Stimulated activated CD4-positive, alpha-beta T cell treated with anti-CD3 and anti-CD28 coated beads, Interleukin-12 subunit alpha, Interleukin-12 subunit beta, amount 100 ng/mL, for 48 hours (primary cell): ENCODE data around the gene MTMR11.

Experiments
- DNase-seq, 3 donors: peaks; one replicate each; pipeline ENCODE4 v3.0.0-alpha.2; 2020; ENCODE audit warnings: low read depth in 2 of 3, low spot score in 1 of 3

MTMR11 gene

DNA sequence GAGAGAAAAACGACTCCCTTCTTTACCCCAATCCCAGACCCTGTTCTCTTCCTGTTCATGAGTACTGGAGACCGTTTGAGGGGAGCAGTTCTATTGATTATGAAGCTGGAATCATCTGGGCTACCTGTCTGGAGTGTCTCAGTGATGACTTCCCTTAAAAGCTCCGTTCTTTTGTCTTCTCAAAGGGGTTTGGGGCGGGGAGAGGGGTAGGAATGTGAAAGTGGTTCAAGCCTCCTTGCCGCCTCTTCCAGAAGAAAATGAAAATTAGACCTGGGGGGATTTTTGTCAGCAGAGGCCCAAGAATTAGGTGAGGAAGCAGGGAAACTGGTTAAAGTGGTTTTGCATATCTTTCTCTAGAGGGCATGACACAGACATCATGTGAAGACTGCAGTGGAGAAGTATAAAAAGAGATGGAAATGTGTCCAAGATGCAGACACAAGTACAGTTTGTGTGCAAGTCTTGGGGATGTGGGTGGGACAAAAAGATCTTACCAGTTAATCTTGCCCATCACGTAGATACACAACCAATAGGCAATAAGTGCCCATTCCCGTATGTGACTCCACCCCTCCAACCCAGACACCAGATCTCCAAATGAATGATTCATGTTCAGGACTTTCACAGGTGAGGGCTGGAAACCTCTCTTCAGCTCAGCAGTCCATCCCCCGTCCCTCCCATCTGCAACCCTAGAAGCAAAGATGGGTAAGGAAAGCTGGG lies 470 bp upstream of the MTMR11 start:
- DNase-seq, result no peak

- no peak for DNase-seq
Measured at GRCh38 chr1:149934356-149934755, 2.3 kb downstream of the MTMR11 start.

- no peak for DNase-seq
Measured at GRCh38 chr1:149933208-149933607, 3.5 kb downstream of the MTMR11 start.

DNA sequence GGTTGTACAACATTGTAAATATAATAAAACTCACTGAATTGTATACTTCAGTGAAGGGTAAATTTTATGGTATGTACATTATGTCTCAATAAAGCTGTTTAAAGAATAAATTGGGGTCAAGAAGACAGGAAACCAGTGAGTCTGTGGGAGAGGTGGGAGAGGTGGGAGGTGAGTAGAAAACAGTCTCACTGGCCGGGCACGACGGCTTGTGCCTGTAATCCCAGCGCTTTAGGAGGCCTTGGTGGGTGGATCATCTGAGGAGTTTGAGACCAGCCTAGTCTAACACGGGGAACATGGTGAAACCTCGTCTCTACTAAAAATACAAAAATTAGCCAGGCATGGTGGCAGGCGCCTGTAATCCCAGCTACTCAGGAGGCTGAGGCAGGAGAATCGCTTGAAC lies 4.2 kb downstream of the MTMR11 start:
- no peak for DNase-seq

DNA sequence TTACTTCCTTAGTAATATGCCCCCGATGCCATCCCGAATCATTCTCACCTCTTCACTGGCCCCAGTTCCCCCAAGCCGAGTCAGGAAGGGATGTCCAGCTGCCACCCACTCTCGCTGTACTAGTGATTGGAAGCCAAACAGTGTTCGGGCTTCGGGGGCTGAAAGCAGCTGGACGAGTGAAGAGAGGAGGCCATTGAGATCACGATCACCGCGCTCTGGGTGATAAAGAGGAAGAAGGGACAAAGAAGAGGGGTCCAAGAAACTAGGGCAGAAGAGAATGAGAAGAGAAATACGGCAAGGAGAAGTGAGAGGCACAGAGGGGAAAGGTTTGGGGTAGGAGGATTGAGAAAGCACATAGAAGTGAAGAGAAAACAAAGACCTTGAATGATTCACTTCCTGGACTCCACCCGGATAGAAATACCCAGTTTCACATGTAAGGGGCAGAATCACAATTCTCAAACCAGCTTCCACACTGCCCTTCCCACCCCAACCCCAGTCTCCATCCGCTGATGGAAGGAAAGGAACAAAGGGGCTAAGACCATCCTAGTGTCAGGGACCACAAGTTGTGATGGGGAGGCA lies 5.4 kb downstream of the MTMR11 start:
- DNase-seq, result no peak

GRCh38 chr1:149929856-149930255 lies 6.8 kb downstream of the MTMR11 start:
- no peak for DNase-seq

GRCh38 chr1:149928401-149928724 lies 8.3 kb downstream of the MTMR11 start:
- DNase-seq, result no peak

DNA sequence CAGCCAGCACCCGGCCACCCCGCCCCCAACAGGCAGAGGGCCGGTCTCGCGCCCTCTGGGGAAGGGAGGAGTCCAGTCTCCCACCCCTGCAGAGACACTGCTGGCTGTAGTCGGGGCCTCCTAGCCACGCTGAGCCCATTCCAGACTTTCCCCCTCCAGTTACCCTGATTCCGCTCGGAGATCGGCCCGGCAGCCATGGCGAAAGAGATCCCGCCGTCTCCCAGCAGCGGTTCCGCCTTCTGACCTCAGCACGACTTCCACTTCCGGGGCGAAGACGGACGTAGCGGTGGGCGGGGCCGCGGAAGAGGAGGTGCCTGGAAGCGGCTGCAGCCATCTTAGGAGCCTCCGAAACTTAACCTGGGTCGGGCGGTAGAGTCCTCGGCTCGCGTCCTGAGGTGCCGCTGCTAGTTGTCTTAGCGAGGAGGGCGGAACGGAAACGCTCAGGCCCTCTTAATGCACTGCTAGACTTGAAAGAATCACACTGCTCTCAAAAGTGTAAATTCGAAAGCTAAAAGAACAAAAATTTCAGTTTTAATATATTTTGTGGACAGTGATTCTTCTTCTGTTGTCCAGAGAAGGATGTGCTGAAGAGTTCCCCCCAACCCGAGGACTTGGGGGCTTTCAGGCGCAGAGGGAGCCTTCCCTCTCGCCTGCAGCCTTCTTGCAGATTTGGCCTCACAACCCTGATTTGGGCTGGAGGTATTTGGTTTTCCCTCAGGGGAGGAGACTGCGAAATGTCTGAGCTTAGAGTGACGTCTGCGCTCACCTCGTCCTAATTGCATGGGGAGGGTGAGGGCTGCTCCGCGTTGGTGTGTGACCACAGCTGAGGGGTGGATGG lies 8.9 kb downstream of the MTMR11 start, which contains the start of gene SF3B4:
Gene SF3B4 (minus strand): TSS at position 241 of the 838 bp plus-strand sequence. CDS start 44 bp downstream, at position 197.
- peak; percentile 89 to 94 (median 92) for DNase-seq

DNA sequence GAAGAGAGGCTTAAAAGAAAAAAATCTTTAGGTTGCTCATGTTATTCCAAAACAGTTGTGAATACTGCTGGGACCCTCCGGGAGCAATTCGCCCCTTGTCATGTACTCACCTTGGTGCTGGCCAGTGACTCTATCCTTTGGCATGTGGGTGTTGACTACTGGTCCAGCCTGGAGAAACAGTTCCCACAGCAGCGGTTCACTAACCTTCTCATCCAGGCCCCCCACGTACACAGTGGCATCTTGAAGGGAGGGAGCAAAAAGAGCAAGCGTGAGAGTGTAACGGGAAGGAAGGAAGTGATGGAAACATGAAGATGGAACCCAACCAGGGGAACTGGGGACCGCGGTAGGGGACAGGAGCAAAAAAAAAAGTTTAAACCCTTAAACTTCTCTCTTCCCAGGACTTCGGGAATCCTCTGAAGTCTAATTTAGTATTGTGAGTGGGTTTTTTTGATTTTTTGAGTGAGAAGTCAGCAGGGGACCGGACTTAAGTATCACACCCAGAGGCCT lies 9.6 kb downstream of the MTMR11 start:
- DNase-seq, result no peak

GRCh38 chr1:149926296-149926695 lies 10.4 kb downstream of the MTMR11 start:
- no peak for DNase-seq

DNA sequence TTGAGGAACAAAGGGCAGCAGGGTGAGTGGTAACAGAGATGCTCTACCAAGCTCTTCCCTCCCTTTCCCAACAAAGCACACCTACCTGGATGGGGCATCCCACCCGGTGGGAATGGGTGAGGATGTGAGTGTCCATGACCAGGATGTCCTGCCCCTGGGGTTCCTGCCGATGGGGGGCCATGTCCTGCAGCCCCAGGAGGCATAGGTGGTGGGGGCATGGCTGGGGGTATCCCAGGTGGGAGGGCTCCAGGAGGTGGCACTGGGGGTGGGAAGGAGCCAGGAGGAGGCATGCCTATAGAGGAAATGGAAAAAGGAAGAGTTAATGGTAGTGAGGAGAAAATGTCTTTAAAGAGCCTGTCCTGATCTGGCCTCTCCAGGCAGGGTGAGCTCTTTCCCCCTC lies 10.9 kb downstream of the MTMR11 start:
- no peak for DNase-seq

- DNase-seq, result no peak
Measured at GRCh38 chr1:149925345-149925744, 11.3 kb downstream of the MTMR11 start.

- no peak for DNase-seq
Measured at GRCh38 chr1:149923626-149924025, 13.1 kb downstream of the MTMR11 start.

DNA sequence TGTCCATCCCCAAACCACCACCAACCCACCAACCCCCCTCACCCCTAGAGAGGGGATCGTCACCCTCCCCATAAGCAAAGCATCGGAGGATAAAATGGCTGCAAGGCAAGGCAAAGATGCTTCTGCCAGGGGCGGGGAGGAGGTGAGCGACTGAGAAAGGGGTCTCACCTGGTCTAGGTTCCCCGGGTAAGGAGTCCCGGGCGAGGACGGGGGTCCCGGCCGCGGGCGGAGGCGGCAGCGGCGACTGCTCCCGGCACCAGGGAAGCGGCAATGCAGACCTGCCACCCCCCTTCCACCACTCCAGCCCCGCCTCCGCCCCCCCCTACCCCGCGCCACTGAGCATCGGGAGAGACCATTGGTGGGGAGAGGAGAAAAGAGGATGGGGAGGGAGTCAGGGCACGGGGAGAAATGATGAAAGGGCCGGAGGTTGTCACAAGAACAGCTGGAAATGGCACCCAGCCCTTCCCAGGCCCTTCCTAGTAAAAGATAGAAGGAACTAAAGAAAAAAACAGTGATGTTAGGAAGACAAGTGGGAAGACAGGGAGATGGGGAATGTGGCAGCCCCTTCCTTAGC lies 19.0 kb downstream of the MTMR11 start, which contains the start of gene SV2A:
Gene SV2A (minus strand): TSS at position 274 of the 574 bp plus-strand sequence. CDS start 4,004 bp downstream, outside the sequence.
- DNase-seq, result peak in 1 of 3 donors; percentile 43

DNA sequence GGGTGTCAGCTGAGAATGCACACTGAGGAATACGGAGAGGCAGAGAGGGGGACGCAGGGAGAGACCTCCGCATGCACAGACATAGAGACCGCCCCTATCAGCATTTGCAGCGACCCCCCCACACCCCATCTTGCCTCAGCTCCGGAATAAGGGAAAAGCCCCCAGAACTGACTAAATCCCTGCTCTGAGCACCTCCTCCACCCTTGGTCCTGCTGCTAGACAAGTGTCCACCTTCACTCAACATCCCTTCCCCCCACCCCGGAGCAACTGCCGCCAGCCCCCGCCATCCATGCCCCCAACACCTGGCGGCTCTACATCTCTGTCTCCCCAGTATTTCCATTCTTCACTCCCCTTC lies 19.8 kb downstream of the MTMR11 start:
- no peak for DNase-seq

DNA sequence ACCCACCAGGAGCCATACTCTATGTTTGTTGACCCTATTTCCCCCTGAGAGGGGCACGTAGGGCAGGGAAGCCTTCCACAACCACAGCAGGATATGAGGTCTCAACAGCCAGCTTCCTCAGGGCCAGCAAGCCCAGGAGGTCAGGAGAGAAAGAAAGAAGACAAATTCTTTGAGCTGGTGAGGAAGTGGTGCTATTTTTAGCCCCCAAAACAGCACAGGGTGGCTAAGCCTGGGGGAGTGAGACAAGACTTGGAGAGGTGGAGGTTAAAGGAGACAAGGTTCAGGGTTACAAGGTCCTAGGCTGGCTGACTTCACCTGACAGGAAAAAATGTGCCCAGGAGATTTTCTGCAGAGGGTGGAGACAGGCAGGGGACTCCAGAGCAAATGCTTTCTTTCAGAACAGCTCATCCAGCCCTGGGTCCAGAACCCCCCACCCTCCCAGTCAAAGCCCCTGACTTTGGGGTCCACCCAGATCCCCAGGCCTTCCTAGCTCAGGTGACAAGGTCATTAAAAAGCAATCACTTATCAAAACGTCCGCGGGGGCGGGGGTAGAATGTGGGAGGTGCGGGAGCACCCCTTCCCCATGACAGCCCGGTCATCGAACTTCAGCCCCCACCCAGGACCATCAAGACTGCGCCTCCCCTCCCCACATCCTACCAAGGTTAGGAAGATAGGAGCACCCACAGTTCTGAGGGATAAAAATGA lies 20.3 kb downstream of the MTMR11 start:
- DNase-seq, result no peak

DNA sequence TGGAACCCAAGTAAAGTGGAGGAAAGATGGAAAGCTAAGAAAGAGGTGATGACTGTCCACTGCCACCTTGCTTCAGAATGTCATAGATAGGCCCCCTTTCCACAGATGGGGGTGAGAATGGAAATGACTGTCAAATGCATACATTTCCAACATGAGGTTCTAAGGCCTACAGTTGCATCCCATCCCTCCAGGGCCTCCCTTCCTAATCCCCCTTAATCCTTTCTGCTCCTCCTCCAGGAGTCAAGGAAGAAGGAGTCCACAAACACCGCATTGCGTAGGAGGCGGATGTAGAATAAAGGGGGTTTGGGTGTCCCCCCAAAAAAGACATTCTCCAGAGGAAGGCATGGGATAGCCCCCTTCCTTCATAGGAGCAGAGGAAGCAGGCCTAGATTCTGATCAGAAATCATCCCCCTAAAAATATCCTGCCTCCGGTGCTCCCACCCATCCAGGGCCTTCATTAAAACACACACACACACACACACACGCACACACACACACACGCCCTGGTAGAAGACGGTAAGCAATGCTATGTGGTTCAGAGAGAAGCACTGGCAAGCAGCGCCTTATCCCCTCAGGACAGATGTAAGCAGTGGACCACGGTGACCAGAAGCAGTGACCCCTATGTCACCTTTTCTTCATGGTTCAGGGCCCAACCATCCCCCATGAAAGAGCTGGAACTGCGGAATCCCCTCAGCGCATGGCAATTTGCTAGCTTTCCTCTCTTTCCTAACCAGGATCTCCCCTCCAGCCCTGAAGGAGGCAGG lies 21.1 kb downstream of the MTMR11 start:
- DNase-seq, result no peak

DNA sequence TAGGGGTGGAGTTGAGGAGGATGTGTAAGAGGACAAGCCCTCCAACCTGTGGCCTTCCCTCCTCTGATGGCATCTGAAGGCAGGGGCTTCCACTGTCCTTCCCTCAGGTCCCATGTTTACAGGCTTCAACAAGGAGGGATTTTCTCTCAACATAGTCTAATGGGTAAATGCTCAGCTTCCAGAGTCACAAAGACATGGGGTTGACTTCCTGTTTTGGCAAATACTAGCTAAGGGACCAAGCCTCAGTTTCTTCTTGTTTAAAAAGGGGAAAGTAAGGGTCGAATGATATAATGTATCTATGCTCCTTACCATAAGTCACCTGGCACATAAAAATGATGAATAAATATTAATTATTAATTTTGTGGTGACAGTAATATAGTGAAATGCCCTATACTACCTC lies 22.1 kb downstream of the MTMR11 start:
- DNase-seq, result no peak

- DNase-seq, result no peak
Measured at GRCh38 chr1:149906570-149907075, 30.1 kb downstream of the MTMR11 start.
